Fibroblast of lung (primary cell): ENCODE data around the gene INAFM1. TPM values are rescaled to one million over a fixed set of nuclear protein-coding genes. Genes with fewer than 3 reads are reported as not detected.
A peak's percentile ranks its signal among the peaks of the same experiment; 100 is the strongest.
"Not testable (repeated sequence)": the region's sequence is repeated elsewhere in the genome, so short reads cannot be mapped to it uniquely, and the experiment has no call there.

Source experiments
- DNase-seq, 2 donors: peaks; one replicate each; pipeline versions ENCODE4 v3.0.0 to v3.0.0-alpha.2; 2010; ENCODE audit warnings: low read depth in 2 of 2
- H2AFZ ChIP-seq: 2 replicates; pipeline ENCODE4 v1.5.1; 2012; ENCODE audit warnings: low read length, control low read depth, inconsistent platforms
- H3K27ac ChIP-seq: 2 replicates; pipeline ENCODE4 v1.5.1; 2011; ENCODE audit warnings: low read length, control low read depth; ENCODE audit not compliant: insufficient read depth
- H3K27me3 ChIP-seq: 2 replicates; pipeline ENCODE4 v1.5.1; 2011; ENCODE audit warnings: mild to moderate bottlenecking, low read length; ENCODE audit not compliant: control insufficient read depth, insufficient read depth
- H3K36me3 ChIP-seq: 2 replicates; pipeline ENCODE4 v1.5.1; 2011; ENCODE audit warnings: low read length; ENCODE audit not compliant: control insufficient read depth, insufficient read depth
- H3K4me1 ChIP-seq: 2 replicates; pipeline ENCODE4 v1.5.1; 2011; ENCODE audit warnings: low read length; ENCODE audit not compliant: control insufficient read depth, insufficient read depth; ENCODE audit errors: extremely low read depth
- H3K4me2 ChIP-seq: 2 replicates; pipeline ENCODE4 v1.5.1; 2011; ENCODE audit warnings: low read length, control low read depth; ENCODE audit not compliant: insufficient read depth; ENCODE audit errors: extremely low read depth
- H3K4me3 ChIP-seq, 4 experiments: fragments of 200-600 bp in 1 of 4; sonication (generic) in 1 of 4; replicated peaks in 1 of 4; 2 replicates each; pipeline ENCODE4 v1.5.1; 2011 to 2016; ENCODE audit warnings: low read length in 4 of 4, low read depth in 3 of 4, mild to moderate bottlenecking in 3 of 4, control low read depth in 2 of 4, inconsistent platforms in 1 of 4, mixed read lengths in 1 of 4; ENCODE audit not compliant: insufficient read depth in 1 of 4; ENCODE audit errors: control extremely low read depth in 1 of 4
- H3K79me2 ChIP-seq: 2 replicates; pipeline ENCODE4 v1.5.1; 2012; ENCODE audit warnings: mild to moderate bottlenecking, low read length, inconsistent platforms; ENCODE audit not compliant: control insufficient read depth, insufficient read depth
- H3K9ac ChIP-seq: 2 replicates; pipeline ENCODE4 v1.5.1; 2011; ENCODE audit warnings: mild to moderate bottlenecking, low read length, control low read depth; ENCODE audit not compliant: insufficient read depth
- H3K9me3 ChIP-seq: 2 replicates; pipeline ENCODE4 v1.5.1; 2012; ENCODE audit warnings: low read depth, low read length; ENCODE audit not compliant: control insufficient read depth, insufficient read depth
- H4K20me1 ChIP-seq: 2 replicates; pipeline ENCODE4 v1.5.1; 2011; ENCODE audit warnings: low read length; ENCODE audit not compliant: control insufficient read depth, insufficient read depth; ENCODE audit errors: extremely low read depth
- EZH2 ChIP-seq: IDR thresholded peaks from 2 replicates; pipeline ENCODE4 v1.5.1; 2012; ENCODE audit warnings: low read length, control low read depth, mild to moderate bottlenecking; ENCODE audit errors: missing control alignments
- polyA plus RNA-seq, 2 donors: library from polyadenylated mRNA; depleted of rRNA in 1 of 2; stranded (reverse) in 1 of 2; unstranded in 1 of 2; fragments of >200 nt; gene quantifications; 2 replicates each; pipeline ENCODE4 v1.2.1, GENCODE V29; 2011 to 2012; ENCODE audit warnings: missing spikeins in 1 of 2
- total RNA-seq: library from RNA; depleted of rRNA; stranded (reverse); fragments of >200 nt; gene quantifications from 2 replicates; pipeline ENCODE4 v1.2.1, GENCODE V29; 2014
- TF ChIP-seq, protein P1 (sequence below), 2 donors: IDR thresholded peaks in 1 of 2; conservative IDR thresholded peaks in 1 of 2; 1 replicate in 1 of 2; 2 replicates in 1 of 2; pipeline ENCODE4 v1.5.1; 2011 to 2012; ENCODE audit warnings: low read length in 2 of 2, control low read depth in 1 of 2, inconsistent platforms in 1 of 2, low read depth in 1 of 2, mild to moderate bottlenecking in 1 of 2

Gene INAFM1
- total and polyA plus RNA-seq, 2 donors (not counting 1 experiment from before 2014, with no cell fraction given), result 2.0 to 3.6 TPM

DNA sequence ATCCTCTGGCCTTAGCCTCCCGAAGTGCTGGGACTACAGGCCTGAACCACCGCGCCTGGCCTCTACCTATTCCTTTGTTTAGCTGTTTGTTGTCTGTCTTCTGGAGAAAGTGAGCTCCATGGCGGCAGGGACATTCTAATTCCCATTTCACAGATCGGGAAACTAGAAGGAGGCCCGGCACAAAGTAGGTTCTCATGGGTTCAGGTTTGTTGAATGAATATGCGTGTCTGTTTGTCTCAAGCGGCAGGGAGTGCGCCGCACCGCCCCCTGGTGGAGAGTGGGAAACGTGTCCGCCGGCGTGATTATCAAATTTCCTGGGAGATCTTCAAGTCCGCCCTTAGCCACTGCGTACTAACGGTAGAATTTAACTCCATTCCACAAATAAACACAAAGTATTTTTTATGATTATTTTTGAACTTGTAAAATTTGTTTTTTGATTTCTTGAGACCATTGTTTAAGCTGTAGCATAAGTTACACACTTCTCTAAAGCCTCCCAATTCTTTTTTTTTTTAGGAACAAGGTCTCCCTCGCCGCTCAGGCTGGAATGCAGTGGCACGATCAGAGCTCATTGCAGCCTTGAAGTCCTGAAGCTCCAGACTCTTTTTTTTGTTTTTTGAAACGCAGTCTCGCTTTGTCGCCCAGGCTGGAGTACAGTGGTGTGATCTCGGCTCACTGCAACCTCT, 27.2 kb upstream of the INAFM1 start:
- Histone ChIP-seq H3K36me3 (no peaks in the 10 kb centered on the region), H3K4me1 (peaks cover 3% of the 10 kb centered on the region), H3K27me3 (no peaks in the 10 kb centered on the region), H2AFZ (no peak overlapping the region), H3K4me3 (no peak overlapping the region), H3K9me3 (no peaks in the 10 kb centered on the region), H4K20me1 (no peaks in the 10 kb centered on the region), H3K4me2 (peak overlapping the region; percentile 15), H3K9ac (no peak overlapping the region), H3K27ac (no peak overlapping the region), H3K79me2 (no peaks in the 10 kb centered on the region)
- TF ChIP-seq, protein P1, sequence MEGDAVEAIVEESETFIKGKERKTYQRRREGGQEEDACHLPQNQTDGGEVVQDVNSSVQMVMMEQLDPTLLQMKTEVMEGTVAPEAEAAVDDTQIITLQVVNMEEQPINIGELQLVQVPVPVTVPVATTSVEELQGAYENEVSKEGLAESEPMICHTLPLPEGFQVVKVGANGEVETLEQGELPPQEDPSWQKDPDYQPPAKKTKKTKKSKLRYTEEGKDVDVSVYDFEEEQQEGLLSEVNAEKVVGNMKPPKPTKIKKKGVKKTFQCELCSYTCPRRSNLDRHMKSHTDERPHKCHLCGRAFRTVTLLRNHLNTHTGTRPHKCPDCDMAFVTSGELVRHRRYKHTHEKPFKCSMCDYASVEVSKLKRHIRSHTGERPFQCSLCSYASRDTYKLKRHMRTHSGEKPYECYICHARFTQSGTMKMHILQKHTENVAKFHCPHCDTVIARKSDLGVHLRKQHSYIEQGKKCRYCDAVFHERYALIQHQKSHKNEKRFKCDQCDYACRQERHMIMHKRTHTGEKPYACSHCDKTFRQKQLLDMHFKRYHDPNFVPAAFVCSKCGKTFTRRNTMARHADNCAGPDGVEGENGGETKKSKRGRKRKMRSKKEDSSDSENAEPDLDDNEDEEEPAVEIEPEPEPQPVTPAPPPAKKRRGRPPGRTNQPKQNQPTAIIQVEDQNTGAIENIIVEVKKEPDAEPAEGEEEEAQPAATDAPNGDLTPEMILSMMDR (conservative IDR thresholded peaks at IDR 0.05 in 1 of 2, IDR thresholded peaks at IDR 0.05 in 1 of 2; ENCODE audit: low read depth in 1 of 2, low read length in 2 of 2), result peak; percentile 84 to 89
- no peak for TF ChIP-seq EZH2
- peak; percentile 56 to 80 for DNase-seq

DNA sequence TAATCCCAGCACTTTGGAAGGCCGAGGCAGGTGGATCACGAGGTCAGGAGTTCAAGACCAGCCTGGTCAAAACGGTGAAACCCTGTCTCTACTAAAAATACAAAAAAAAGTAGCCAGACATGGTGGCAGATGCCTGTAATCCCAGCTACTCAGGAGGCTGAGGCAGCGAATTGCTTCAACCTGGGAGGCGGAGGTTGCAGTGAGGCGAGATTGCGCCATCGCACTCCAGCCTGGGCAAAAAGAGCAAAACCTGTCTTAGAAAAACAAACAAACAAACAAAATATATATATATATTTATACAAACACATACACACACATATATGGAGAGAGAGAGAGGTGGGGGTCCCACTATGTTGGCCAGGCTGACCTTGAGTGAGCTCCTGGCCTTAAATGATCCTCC, 21.7 kb upstream of the INAFM1 start:
- H3K9ac ChIP-seq, H3K9me3 ChIP-seq, H3K27ac ChIP-seq, H3K27me3 ChIP-seq, H3K79me2 ChIP-seq, H3K4me3 ChIP-seq, H3K4me1 ChIP-seq, DNase-seq, H3K36me3 ChIP-seq, H3K4me2 ChIP-seq, H2AFZ ChIP-seq, H4K20me1 ChIP-seq: not testable (repeated sequence)

DNA sequence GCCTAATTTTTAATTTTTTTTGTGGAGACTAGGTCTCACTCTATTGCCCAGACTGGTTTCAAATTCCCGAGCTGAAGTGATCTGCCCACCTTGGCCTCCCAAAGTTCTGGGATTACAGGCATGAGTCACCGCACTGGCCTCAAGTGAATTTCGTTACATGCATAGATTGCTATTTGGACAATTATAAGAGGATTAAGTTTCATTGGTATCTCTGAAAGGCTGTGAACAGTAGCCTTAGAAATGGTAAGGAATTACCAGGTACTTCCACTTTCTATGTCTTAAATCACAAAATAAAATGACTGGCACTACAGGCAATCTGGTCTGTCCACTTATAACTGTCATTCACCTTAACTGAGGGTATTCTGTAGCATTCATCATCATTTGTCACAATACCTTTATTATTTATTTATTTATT, 21.2 kb upstream of the INAFM1 start:
- H3K4me1 ChIP-seq, result peaks cover 6% of the 10 kb centered on the region
- peak; percentile 72 to 95 for DNase-seq
- peaks cover 6% of the 10 kb centered on the region for H3K79me2 ChIP-seq
- H2AFZ ChIP-seq, result no peak overlapping the region
- no peak overlapping the region for H3K27ac ChIP-seq
- no peak for TF ChIP-seq EZH2
- TF ChIP-seq, protein P1 (conservative IDR thresholded peaks at IDR 0.05 in 1 of 2, IDR thresholded peaks at IDR 0.05 in 1 of 2; ENCODE audit: low read depth in 1 of 2, low read length in 2 of 2), result no peak
- H3K9ac ChIP-seq, result no peak overlapping the region
- no peaks in the 10 kb centered on the region for H3K36me3 ChIP-seq
- H4K20me1 ChIP-seq, result no peaks in the 10 kb centered on the region
- no peak overlapping the region for H3K4me2 ChIP-seq
- H3K9me3 ChIP-seq, result no peaks in the 10 kb centered on the region
- no peak overlapping the region for H3K4me3 ChIP-seq
- H3K27me3 ChIP-seq, result no peaks in the 10 kb centered on the region
